ENCODE measurements around the gene EGLN2.

Gene EGLN2

DNA sequence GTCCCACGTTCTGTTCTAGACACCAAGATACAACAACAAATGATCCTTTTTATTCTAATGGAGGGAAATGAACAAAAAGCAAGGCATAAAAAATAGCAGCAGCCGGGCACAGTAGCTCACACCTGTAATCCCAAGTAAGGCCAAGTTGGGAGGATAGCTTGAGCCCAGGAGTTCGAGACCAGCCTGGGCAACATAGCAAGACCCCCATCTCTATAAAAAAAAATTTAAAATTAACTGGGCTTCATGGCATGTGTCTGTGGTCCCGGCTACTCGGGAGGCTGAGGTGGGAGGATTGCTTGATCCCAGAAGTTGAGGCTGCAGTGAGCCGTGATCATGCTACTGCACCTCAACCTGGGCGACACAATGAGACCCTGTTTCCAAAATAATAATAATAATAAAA, 22.6 kb upstream of the EGLN2 start:
- WGBS (ENCODE audit: insufficient coverage): 100% methylated on average over 1 of the region's 7 CpGs
- POLR2A ChIA-PET: interaction anchor here (2.8 to 3.7 kb wide), 2 partner anchors 23 to 31 kb away, joined by 9 to 28 read pairs; partner anchors contain the start of gene EGLN2
- CTCF ChIA-PET: interaction anchor here (0.9 to 4.2 kb wide), 4 partner anchors 16 to 113 kb away, joined by 5 to 25 read pairs (median 15); partner anchors contain the start of gene EGLN2
- Histone ChIP-seq H3K9me3 (ENCODE audit: control extremely low read depth in 1 of 5, control insufficient read depth in 4 of 5, insufficient read depth in 2 of 5, low read depth in 1 of 5, low read length in 4 of 5) (peaks cover 0 to 2% (median 0%) of the 10 kb centered on the region in 5 experiments), H3K27ac (ENCODE audit: insufficient read depth in 1 of 2, low read depth in 1 of 2, low read length in 2 of 2, poor library complexity in 1 of 2, severe bottlenecking in 2 of 2) (no peak overlapping the region), H3K4me1 (ENCODE audit: control extremely low read depth in 1 of 4, control insufficient read depth in 4 of 4, insufficient read depth in 4 of 4, low read length in 3 of 4) (peaks cover 6 to 33% (median 18%) of the 10 kb centered on the region in 4 experiments), H3K27me3 (replicated peaks in 2 of 5; ENCODE audit: control insufficient read depth in 4 of 5, insufficient read depth in 5 of 5, low read length in 4 of 5) (no peaks in the 10 kb centered on the region), H3K36me3 (ENCODE audit: control insufficient read depth in 4 of 4, insufficient read depth in 4 of 4, low read length in 3 of 4) (peaks cover 0 to 3% (median under 1%) of the 10 kb centered on the region in 4 experiments), H3K4me3 (ENCODE audit: control insufficient read depth in 1 of 7, extremely low read depth in 1 of 7, insufficient read depth in 4 of 7, low read depth in 2 of 7, low read length in 6 of 7) (peak overlapping the region in 1 of 7 experiments; percentile 78)
- DNase-seq: no peak

DNA sequence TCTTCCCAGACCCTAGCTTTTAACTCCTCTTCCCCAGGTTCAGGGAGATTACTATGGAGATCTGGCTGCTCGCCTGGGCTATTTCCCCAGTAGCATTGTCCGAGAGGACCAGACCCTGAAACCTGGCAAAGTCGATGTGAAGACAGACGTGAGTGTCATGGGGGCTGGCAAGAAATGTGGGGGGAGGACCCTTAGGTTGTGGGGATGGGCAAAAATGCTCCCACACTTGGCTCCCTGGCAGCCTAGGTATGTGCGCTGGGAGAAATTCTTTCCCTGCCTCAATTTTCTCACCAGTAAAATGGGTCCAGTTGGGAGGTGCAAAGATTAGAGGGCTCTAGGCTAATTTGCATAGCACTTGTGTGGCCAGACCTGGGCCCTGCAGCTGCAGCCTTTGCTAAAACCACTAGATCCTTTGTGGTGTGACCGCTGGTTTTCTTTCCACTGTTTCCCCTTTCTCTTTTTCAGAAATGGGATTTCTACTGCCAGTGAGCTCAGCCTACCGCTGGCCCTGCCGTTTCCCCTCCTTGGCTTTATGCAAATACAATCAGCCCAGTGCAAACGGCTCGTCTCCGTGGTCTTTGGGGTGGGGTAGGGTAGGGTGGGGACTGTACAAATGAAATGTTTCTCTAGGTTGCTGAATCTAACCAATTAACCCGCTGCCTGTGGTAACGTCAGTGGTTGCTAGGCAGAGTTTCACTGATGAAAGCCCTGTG, 21.9 kb upstream of the EGLN2 start:
- peaks cover 6 to 33% (median 18%) of the 10 kb centered on the region in 4 experiments for H3K4me1 ChIP-seq (ENCODE audit: control extremely low read depth in 1 of 4, control insufficient read depth in 4 of 4, insufficient read depth in 4 of 4, low read length in 3 of 4)
- WGBS (ENCODE audit: insufficient coverage): 2% methylated on average over 7 of the region's 13 CpGs
- DNase-seq: peak; percentile 99 to 100 (median 100)
- peak overlapping the region; percentile 94 for H3K27ac ChIP-seq (ENCODE audit: insufficient read depth in 1 of 2, low read depth in 1 of 2, low read length in 2 of 2, poor library complexity in 1 of 2, severe bottlenecking in 2 of 2)
- no peaks in the 10 kb centered on the region for H3K27me3 ChIP-seq (replicated peaks in 2 of 5; ENCODE audit: control insufficient read depth in 4 of 5, insufficient read depth in 5 of 5, low read length in 4 of 5)
- peaks cover 0 to 4% (median 1%) of the 10 kb centered on the region in 4 experiments for H3K36me3 ChIP-seq (ENCODE audit: control insufficient read depth in 4 of 4, insufficient read depth in 4 of 4, low read length in 3 of 4)
- H3K4me3 ChIP-seq (ENCODE audit: control insufficient read depth in 1 of 7, extremely low read depth in 1 of 7, insufficient read depth in 4 of 7, low read depth in 2 of 7, low read length in 6 of 7): peak overlapping the region; percentile 47 to 97 (median 78)
- ChIA-PET CTCF (interaction anchor here (0.6 to 4.2 kb wide), 11 partner anchors 10 to 207 kb away, joined by 3 to 25 read pairs (median 5); partner anchors contain the start of gene EGLN2), POLR2A (interaction anchor here (0.5 to 3.7 kb wide), 8 partner anchors 19 to 1489 kb away, joined by 4 to 28 read pairs (median 8); partner anchors contain the start of genes ACTMAP, COQ8B, EGLN2 and NUMBL)
- no peaks in the 10 kb centered on the region for H3K9me3 ChIP-seq (ENCODE audit: control extremely low read depth in 1 of 5, control insufficient read depth in 4 of 5, insufficient read depth in 2 of 5, low read depth in 1 of 5, low read length in 4 of 5)

DNA sequence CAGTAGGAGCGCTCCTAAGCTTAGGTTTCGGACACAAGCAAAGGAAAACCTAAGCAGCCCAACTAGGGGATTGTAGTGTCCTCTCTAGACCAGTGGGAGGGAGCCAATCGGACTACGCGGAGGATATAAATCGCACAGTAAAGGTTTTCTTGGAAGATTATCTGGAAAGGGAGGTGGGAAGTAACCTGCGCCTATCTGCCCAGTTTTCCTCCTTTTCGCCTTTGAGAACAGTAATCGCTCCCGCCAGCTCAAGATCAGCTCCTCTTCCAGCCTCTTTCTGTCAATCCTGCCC, 21.4 kb upstream of the EGLN2 start:
- 0% methylated on average over 7 of the region's 10 CpGs for WGBS (ENCODE audit: insufficient coverage)
- DNase-seq: no peak
- Histone ChIP-seq H3K9me3 (ENCODE audit: control extremely low read depth in 1 of 5, control insufficient read depth in 4 of 5, insufficient read depth in 2 of 5, low read depth in 1 of 5, low read length in 4 of 5) (no peaks in the 10 kb centered on the region), H3K27ac (ENCODE audit: insufficient read depth in 1 of 2, low read depth in 1 of 2, low read length in 2 of 2, poor library complexity in 1 of 2, severe bottlenecking in 2 of 2) (peak overlapping the region; percentile 94), H3K4me3 (ENCODE audit: control insufficient read depth in 1 of 7, extremely low read depth in 1 of 7, insufficient read depth in 4 of 7, low read depth in 2 of 7, low read length in 6 of 7) (peak overlapping the region; percentile 47 to 97 (median 78)), H3K27me3 (replicated peaks in 2 of 5; ENCODE audit: control insufficient read depth in 4 of 5, insufficient read depth in 5 of 5, low read length in 4 of 5) (no peaks in the 10 kb centered on the region), H3K4me1 (ENCODE audit: control extremely low read depth in 1 of 4, control insufficient read depth in 4 of 4, insufficient read depth in 4 of 4, low read length in 3 of 4) (peaks cover 6 to 33% (median 18%) of the 10 kb centered on the region in 4 experiments), H3K36me3 (ENCODE audit: control insufficient read depth in 4 of 4, insufficient read depth in 4 of 4, low read length in 3 of 4) (peaks cover 0 to 4% (median 1%) of the 10 kb centered on the region in 4 experiments)
- CTCF ChIA-PET: interaction anchor here (0.6 to 4.2 kb wide), 9 partner anchors 10 to 207 kb away, joined by 3 to 25 read pairs (median 5); partner anchors contain the start of gene EGLN2
- POLR2A ChIA-PET: interaction anchor here (0.5 to 3.7 kb wide), 11 partner anchors 20 to 1489 kb away, joined by 3 to 28 read pairs (median 5); partner anchors contain the start of genes ACTMAP, COQ8B, EGLN2 and NUMBL

DNA sequence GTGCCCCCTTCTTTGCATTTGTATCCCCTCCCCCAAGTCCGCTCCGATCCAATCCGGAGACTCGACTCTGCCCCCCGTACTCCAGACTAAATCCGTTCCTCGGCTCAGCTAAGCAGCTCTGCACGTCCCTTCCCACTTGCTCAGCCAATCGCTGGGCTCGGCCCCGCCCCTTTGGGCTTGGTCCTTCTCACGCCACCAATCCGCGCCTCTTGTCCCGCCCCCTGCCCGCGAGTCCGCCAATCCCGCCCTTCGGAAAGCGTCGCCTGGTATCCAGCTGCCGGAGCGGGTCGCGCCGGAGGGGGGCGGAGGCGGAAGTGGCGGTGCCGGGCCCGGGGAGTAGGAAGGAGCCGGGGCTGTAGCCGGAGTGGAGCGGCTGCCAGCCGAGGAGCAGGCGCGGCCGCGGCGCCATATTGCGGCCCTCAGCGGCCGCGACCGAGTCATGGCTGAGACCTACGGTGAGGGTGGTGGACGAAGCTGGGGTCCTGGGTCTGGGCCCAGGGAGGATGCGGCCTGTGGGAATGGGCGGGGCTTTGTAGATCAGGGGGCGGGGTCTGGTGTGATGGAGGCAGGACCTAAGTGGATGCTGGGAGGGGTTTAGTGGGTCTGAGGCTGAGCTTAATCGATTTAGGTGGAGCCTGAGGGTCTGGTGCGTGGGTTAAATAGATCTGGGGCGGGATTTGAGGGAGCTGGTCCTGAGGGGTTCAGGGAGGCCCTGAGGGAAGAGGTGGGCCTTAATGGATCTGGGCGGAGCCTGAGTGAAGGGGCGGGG, 20.9 kb upstream of the EGLN2 start, which contains the start of gene RAB4B:
Gene RAB4B (plus strand): TSS at position 311 of the 769 bp plus-strand sequence. CDS start 129 bp downstream, at position 440.
- DNase-seq: peak; percentile 100
- ChIA-PET CTCF (interaction anchor here (1.1 to 4.2 kb wide), 8 partner anchors 9 to 502 kb away, joined by 3 to 25 read pairs (median 5); partner anchors contain the start of gene EGLN2), POLR2A (interaction anchor here (0.6 to 3.7 kb wide), 10 partner anchors 20 to 265 kb away, joined by 3 to 28 read pairs (median 6); partner anchors contain the start of genes ACTMAP, COQ8B, EGLN2 and NUMBL)
- Histone ChIP-seq H3K9me3 (ENCODE audit: control extremely low read depth in 1 of 5, control insufficient read depth in 4 of 5, insufficient read depth in 2 of 5, low read depth in 1 of 5, low read length in 4 of 5) (no peaks in the 10 kb centered on the region), H3K4me3 (ENCODE audit: control insufficient read depth in 1 of 7, extremely low read depth in 1 of 7, insufficient read depth in 4 of 7, low read depth in 2 of 7, low read length in 6 of 7) (peak within 1 kb of the TSS; percentile 47 to 97 (median 78)), H3K27me3 (replicated peaks in 2 of 5; ENCODE audit: control insufficient read depth in 4 of 5, insufficient read depth in 5 of 5, low read length in 4 of 5) (no peaks in the 10 kb centered on the region), H3K27ac (ENCODE audit: insufficient read depth in 1 of 2, low read depth in 1 of 2, low read length in 2 of 2, poor library complexity in 1 of 2, severe bottlenecking in 2 of 2) (peak within 1 kb of the TSS; percentile 94), H3K4me1 (ENCODE audit: control extremely low read depth in 1 of 4, control insufficient read depth in 4 of 4, insufficient read depth in 4 of 4, low read length in 3 of 4) (peaks cover 6 to 33% (median 18%) of the 10 kb centered on the region in 4 experiments), H3K36me3 (ENCODE audit: control insufficient read depth in 4 of 4, insufficient read depth in 4 of 4, low read length in 3 of 4) (peaks cover 0 to 4% (median 1%) of the 10 kb centered on the region in 4 experiments)
- 0% methylated on average over 43 of the region's 56 CpGs for WGBS (ENCODE audit: insufficient coverage)

DNA sequence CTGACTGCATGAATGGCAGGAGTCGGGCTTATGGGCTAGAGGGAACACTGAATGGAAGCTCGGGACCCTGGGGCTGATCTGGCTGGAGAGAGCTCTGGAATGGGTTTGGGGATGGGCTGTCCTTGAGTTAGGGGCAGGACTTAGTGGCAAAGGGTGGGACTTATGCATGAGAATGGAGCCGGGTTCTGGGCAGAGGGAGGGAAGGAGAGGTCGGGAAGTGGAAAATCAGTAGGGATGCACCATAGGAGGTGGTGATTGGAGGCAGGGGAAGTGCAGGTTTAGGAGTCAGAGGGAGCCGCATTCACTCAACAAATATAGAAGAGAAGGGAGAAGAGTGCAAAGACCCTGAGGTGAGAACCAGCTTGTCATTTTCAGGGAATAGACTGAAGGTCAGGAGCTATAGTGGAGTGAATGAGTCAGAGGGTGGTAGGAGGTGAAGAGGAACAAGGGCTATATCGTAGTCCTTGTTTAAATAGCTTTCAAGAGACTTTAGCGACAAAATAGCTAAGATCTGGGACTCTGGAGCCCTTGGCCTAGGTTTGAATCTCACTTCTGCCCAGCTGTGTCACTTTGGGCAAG, 20.2 kb upstream of the EGLN2 start:
- no peaks in the 10 kb centered on the region for H3K27me3 ChIP-seq (replicated peaks in 2 of 5; ENCODE audit: control insufficient read depth in 4 of 5, insufficient read depth in 5 of 5, low read length in 4 of 5)
- H3K9me3 ChIP-seq (ENCODE audit: control extremely low read depth in 1 of 5, control insufficient read depth in 4 of 5, insufficient read depth in 2 of 5, low read depth in 1 of 5, low read length in 4 of 5): no peaks in the 10 kb centered on the region
- WGBS (ENCODE audit: insufficient coverage): 16% methylated on average over 7 of the region's 7 CpGs
- H3K4me3 ChIP-seq (ENCODE audit: control insufficient read depth in 1 of 7, extremely low read depth in 1 of 7, insufficient read depth in 4 of 7, low read depth in 2 of 7, low read length in 6 of 7): peak overlapping the region; percentile 46 to 90 (median 77)
- peak; percentile 11 to 64 (median 55) for DNase-seq
- H3K27ac ChIP-seq (ENCODE audit: insufficient read depth in 1 of 2, low read depth in 1 of 2, low read length in 2 of 2, poor library complexity in 1 of 2, severe bottlenecking in 2 of 2): peak overlapping the region in 1 of 2 experiments; percentile 90
- ChIA-PET CTCF (interaction anchor here (0.9 to 4.2 kb wide), 6 partner anchors 9 to 501 kb away, joined by 3 to 25 read pairs (median 5); partner anchors contain the start of gene EGLN2), POLR2A (interaction anchor here (0.6 to 3.7 kb wide), 7 partner anchors 20 to 165 kb away, joined by 4 to 28 read pairs (median 9); partner anchors contain the start of genes ACTMAP, EGLN2, NUMBL and SNRPA)
- H3K4me1 ChIP-seq (ENCODE audit: control extremely low read depth in 1 of 4, control insufficient read depth in 4 of 4, insufficient read depth in 4 of 4, low read length in 3 of 4): peaks cover 6 to 33% (median 18%) of the 10 kb centered on the region in 4 experiments
- peaks cover 0 to 4% (median 1%) of the 10 kb centered on the region in 4 experiments for H3K36me3 ChIP-seq (ENCODE audit: control insufficient read depth in 4 of 4, insufficient read depth in 4 of 4, low read length in 3 of 4)

DNA sequence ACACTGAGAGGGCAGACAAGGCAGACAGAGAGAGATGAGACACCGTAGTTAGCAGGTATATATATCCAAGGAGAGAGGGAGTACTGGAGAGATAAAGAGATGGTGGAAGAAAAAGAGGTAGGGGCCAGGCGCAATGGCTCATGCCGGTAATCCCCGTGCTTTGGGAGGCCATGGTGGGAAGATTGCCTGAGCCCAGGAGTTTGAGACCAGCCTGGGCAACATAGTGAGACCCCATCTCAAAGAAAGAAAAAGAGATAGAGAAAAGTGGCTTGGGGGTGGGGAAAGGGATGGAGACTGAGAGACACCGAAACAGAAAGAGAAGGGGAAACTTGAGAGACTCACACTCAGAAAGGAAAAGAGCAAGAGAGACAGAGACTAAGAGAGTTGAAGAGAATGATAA, 18.4 kb upstream of the EGLN2 start:
- no peak for DNase-seq
- H3K4me3 ChIP-seq (ENCODE audit: control insufficient read depth in 1 of 7, extremely low read depth in 1 of 7, insufficient read depth in 4 of 7, low read depth in 2 of 7, low read length in 6 of 7): no peak overlapping the region
- peaks cover 0 to 14% (median 2%) of the 10 kb centered on the region in 4 experiments for H3K36me3 ChIP-seq (ENCODE audit: control insufficient read depth in 4 of 4, insufficient read depth in 4 of 4, low read length in 3 of 4)
- no peak overlapping the region for H3K27ac ChIP-seq (ENCODE audit: insufficient read depth in 1 of 2, low read depth in 1 of 2, low read length in 2 of 2, poor library complexity in 1 of 2, severe bottlenecking in 2 of 2)
- 98% methylated on average over 5 of the region's 5 CpGs for WGBS (ENCODE audit: insufficient coverage)
- H3K4me1 ChIP-seq (ENCODE audit: control extremely low read depth in 1 of 4, control insufficient read depth in 4 of 4, insufficient read depth in 4 of 4, low read length in 3 of 4): peaks cover 6 to 24% (median 18%) of the 10 kb centered on the region in 4 experiments
- POLR2A ChIA-PET: no interaction called here
- no peaks in the 10 kb centered on the region for H3K9me3 ChIP-seq (ENCODE audit: control extremely low read depth in 1 of 5, control insufficient read depth in 4 of 5, insufficient read depth in 2 of 5, low read depth in 1 of 5, low read length in 4 of 5)
- CTCF ChIA-PET: interaction anchor here (0.7 to 4.2 kb wide), 2 partner anchors 18 to 26 kb away, joined by 5 to 25 read pairs; partner anchors contain the start of gene EGLN2
- no peaks in the 10 kb centered on the region for H3K27me3 ChIP-seq (replicated peaks in 2 of 5; ENCODE audit: control insufficient read depth in 4 of 5, insufficient read depth in 5 of 5, low read length in 4 of 5)

Measured in common myeloid progenitor, CD34-positive (primary cell).